SJSA1 (cell line): ENCODE measurements around the gene IL32. TPM values are rescaled to one million over a fixed set of nuclear protein-coding genes. Genes with fewer than 3 reads are reported as not detected.
A peak's percentile ranks its signal among the peaks of the same experiment; 100 is the strongest.

Experiments used
- DNase-seq, 2 experiments: peaks; one replicate each; pipeline ENCODE4 v3.0.0-alpha.2; 2015 to 2020; ENCODE audit warnings: low spot score in 2 of 2, low read depth in 1 of 2
- H3K27ac ChIP-seq: fragments of 250-450 bp; sonication (Bioruptor Pico); 2 replicates; pipeline ENCODE4 v1.5.1; 2020; ENCODE audit warnings: mild to moderate bottlenecking, moderate library complexity
- H3K27me3 ChIP-seq: fragments of 250-450 bp; sonication (Bioruptor Pico); replicated peaks from 2 replicates; pipeline ENCODE4 v1.5.1; 2020; ENCODE audit warnings: mild to moderate bottlenecking, moderate library complexity
- H3K36me3 ChIP-seq: fragments of 250-450 bp; sonication (Bioruptor Pico); 2 replicates; pipeline ENCODE4 v1.5.1; 2020; ENCODE audit warnings: mild to moderate bottlenecking
- H3K4me1 ChIP-seq: fragments of 250-450 bp; sonication (Bioruptor Pico); replicated peaks from 2 replicates; pipeline ENCODE4 v1.6.1; 2021; ENCODE audit warnings: mild to moderate bottlenecking
- H3K4me3 ChIP-seq: fragments of 250-450 bp; sonication (Bioruptor Pico); 2 replicates; pipeline ENCODE4 v1.5.1; 2020; ENCODE audit warnings: mild to moderate bottlenecking
- H3K9me3 ChIP-seq: fragments of 250-450 bp; sonication (Bioruptor Pico); replicated peaks from 2 replicates; pipeline ENCODE4 v1.5.1; 2020; ENCODE audit warnings: mild to moderate bottlenecking
- total RNA-seq: library from RNA; depleted of rRNA; stranded (reverse); fragments of >200 nt; shearing (Covaris generic); gene quantifications from 2 replicates; pipeline ENCODE4 v1.2.3, GENCODE V29; 2014

The IL32 gene
- total RNA-seq, 1 experiment from 2014 or later, result 99.8 TPM

- no peaks in the 10 kb centered on the region for H3K27me3 ChIP-seq
- DNase-seq, result no peak
Measured at GRCh38 chr16:3101018-3101840, 35.8 kb downstream of the IL32 start.

GRCh38 chr16:3101841-3102470, 36.5 kb downstream of the IL32 start:
- Histone ChIP-seq H3K9me3 (no peaks in the 10 kb centered on the region), H3K4me1 (peaks cover 8% of the 10 kb centered on the region), H3K27ac (no peak overlapping the region), H3K36me3 (no peaks in the 10 kb centered on the region), H3K4me3 (no peak overlapping the region), H3K27me3 (no peaks in the 10 kb centered on the region)
- no peak for DNase-seq

More at GRCh38 chr16:3101018-3101840, 35.8 kb downstream of the IL32 start:
- Histone ChIP-seq H3K4me3 (no peak overlapping the region), H3K4me1 (peaks cover 5% of the 10 kb centered on the region; the same call in 1 of the 2 replicates), H3K9me3 (no peaks in the 10 kb centered on the region), H3K27ac (no peak overlapping the region), H3K36me3 (no peaks in the 10 kb centered on the region)

- no peak overlapping the region for H3K27ac ChIP-seq
- H3K4me1 ChIP-seq, result peaks cover 7% of the 10 kb centered on the region
- H3K36me3 ChIP-seq, result no peaks in the 10 kb centered on the region
- peak overlapping the region; percentile 49 for H3K4me3 ChIP-seq
- peak; percentile 60 to 93 for DNase-seq
- H3K27me3 ChIP-seq, result no peaks in the 10 kb centered on the region
- H3K9me3 ChIP-seq, result no peaks in the 10 kb centered on the region
Measured at GRCh38 chr16:3106205-3106928, 40.9 kb downstream of the IL32 start.

DNA sequence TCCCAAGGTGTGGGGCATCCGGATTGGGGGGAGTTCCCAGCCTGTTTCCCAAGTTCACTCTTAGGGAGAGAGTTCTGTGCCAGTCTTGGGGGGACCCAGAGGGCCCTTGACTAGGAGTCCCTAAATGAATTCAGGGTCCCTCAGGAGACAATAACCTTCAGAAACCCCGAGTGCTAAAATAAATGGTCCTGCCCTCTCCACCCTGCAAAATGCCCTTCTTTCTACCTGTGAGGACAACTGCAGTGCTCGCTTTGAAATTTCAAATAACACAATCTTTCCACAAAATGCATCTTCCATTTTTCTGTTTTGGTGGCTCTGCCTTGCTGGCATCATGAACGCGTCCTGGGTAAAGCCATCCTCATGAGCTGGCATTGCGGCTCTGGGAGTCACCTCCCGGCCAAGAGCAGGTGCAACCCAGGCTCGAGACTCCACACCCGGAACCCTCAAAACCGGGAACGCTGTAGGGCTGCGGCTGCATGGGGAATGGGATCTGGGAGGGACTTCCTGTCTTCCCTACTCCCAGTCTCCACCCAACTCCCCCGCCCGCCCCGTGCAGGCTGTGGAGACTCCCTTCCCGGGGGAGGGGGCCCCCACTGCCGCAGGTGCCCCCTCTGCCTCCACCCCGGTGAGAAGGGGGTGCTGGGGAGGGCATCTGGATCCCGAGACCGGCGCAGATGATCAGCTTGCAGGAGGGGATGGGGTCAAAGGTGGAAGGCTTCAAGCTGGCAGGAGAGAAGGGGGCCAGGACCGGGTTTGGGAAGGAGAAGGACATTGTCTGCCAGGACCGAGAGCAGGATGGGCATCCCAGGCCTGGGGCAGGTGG, 46.8 kb downstream of the IL32 start, which contains the start of gene ZNF205:
Gene ZNF205, plus strand, starts transcription at position 529 of the 823 bp plus-strand sequence. CDS start 845 bp downstream, outside the sequence.
- DNase-seq, result peak; percentile 52 to 76
- Histone ChIP-seq H3K27me3 (no peaks in the 10 kb centered on the region), H3K4me1 (peaks cover 20% of the 10 kb centered on the region), H3K36me3 (peaks cover 20% of the 10 kb centered on the region), H3K27ac (no peak within 1 kb of the TSS), H3K4me3 (peak within 1 kb of the TSS; percentile 55), H3K9me3 (no peaks in the 10 kb centered on the region)

DNA sequence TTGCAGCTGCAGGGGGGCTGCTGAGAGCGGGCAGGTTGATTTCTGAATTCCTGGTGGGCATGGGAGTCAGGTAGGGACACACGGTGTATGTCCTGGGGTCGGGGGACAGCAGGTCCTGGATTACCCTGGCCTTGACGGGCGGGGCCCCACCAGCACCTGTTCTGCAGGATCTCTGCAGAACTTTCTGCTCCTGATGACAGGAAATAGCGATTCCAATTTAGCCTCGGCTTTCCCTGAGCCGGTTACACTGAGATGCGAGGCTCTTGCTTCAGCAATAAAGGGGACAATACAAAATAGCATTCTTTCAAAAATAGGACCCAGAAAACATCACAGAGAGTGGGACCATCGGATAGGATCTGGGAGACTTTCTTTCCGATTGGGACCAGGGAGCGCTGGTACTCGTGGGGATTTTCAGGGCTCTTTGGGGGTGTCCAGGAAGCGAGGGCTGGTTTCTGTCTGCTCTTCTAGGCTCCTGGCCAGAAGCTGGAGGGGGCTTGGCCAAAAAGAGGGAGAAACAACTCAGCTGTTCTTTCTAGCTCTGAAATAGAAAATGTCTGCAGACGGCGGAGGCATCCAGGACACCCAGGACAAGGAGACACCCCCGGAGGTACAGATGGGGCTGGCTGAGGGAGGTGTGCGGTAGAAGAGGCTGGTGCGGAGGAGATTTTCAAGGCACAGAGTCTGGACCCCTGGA, 47.6 kb downstream of the IL32 start:
- peaks cover 22% of the 10 kb centered on the region for H3K36me3 ChIP-seq
- DNase-seq, result no peak
- H3K27me3 ChIP-seq, result no peaks in the 10 kb centered on the region
- no peak overlapping the region for H3K27ac ChIP-seq
- peak overlapping the region; percentile 55 for H3K4me3 ChIP-seq
- H3K9me3 ChIP-seq, result no peaks in the 10 kb centered on the region
- H3K4me1 ChIP-seq, result peaks cover 19% of the 10 kb centered on the region

DNA sequence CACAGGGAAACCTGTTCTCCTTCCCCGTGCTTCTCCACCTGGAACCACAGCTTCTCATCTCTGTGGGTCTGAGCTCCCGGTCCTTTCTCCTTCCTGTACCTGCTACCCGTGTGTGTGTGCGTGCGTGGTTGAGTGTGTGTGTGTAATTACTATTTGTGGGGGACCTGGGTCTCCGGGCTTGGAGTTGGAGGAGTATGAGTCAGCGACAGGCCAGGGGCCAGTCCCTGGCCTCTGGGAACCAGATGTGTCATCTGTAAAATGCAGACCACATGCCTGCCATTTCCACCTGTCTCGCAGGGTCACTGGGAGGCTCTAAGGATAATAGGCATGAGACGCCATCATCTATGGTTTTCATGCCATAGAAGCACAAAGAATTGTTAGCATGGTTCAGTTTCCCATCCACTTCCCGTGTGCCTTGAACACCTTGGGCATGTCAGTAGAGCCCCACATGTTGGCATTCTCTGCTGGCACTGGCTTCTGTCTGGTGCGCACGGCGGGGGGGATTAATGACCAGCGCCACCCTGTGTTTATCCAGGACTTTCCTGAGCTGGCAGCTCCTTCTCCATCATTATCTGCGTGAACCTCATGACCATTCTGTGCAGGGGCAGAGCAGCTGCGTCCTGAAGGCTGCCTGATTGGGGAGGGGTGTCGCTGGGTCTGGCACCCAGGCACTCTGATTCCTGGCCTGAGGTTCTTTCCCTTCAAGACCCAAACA, 48.5 kb downstream of the IL32 start:
- Histone ChIP-seq H3K4me1 (peaks cover 19% of the 10 kb centered on the region), H3K9me3 (no peaks in the 10 kb centered on the region), H3K4me3 (peak overlapping the region; percentile 55; the same call in 1 of the 2 replicates), H3K27me3 (no peaks in the 10 kb centered on the region), H3K27ac (no peak overlapping the region), H3K36me3 (peaks cover 28% of the 10 kb centered on the region)
- no peak for DNase-seq

DNA sequence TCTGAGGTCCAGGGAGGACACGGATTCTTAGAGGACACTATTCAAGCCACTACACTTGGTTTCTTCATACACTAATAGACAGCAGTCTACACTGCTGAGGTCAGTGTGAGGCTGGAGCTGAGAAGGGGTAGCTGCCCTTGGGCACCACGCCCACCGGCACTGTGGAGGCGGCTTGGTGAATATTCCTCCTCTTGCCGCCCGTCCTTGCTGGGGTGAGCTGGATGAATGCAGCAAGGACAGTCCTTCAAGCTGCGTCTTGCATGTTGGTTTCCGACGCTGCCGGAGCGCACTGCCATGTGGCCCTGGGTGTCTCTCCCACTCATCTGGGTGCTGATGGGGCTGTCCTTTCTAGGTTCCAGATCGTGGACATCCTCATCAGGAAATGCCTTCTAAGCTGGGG, 49.6 kb downstream of the IL32 start:
- no peak for DNase-seq
- Histone ChIP-seq H3K4me1 (peaks cover 19% of the 10 kb centered on the region), H3K36me3 (peaks cover 38% of the 10 kb centered on the region), H3K27me3 (no peaks in the 10 kb centered on the region), H3K27ac (no peak overlapping the region), H3K4me3 (no peak overlapping the region), H3K9me3 (no peaks in the 10 kb centered on the region)

GRCh38 chr16:3115561-3115960, 50.1 kb downstream of the IL32 start:
- no peak overlapping the region for H3K4me3 ChIP-seq
- DNase-seq, result no peak
- no peak overlapping the region for H3K27ac ChIP-seq
- peaks cover 19% of the 10 kb centered on the region for H3K4me1 ChIP-seq
- H3K9me3 ChIP-seq, result no peaks in the 10 kb centered on the region
- peaks cover 42% of the 10 kb centered on the region for H3K36me3 ChIP-seq
- no peaks in the 10 kb centered on the region for H3K27me3 ChIP-seq

- no peak overlapping the region for H3K27ac ChIP-seq
- peak in 1 of 2 experiments; percentile 40 for DNase-seq
- peaks cover 46% of the 10 kb centered on the region for H3K36me3 ChIP-seq
- no peaks in the 10 kb centered on the region for H3K27me3 ChIP-seq
- H3K4me3 ChIP-seq, result no peak overlapping the region
- peaks cover 9% of the 10 kb centered on the region for H3K4me1 ChIP-seq
- H3K9me3 ChIP-seq, result no peaks in the 10 kb centered on the region
Measured at GRCh38 chr16:3118204-3118790, 52.9 kb downstream of the IL32 start.

DNA sequence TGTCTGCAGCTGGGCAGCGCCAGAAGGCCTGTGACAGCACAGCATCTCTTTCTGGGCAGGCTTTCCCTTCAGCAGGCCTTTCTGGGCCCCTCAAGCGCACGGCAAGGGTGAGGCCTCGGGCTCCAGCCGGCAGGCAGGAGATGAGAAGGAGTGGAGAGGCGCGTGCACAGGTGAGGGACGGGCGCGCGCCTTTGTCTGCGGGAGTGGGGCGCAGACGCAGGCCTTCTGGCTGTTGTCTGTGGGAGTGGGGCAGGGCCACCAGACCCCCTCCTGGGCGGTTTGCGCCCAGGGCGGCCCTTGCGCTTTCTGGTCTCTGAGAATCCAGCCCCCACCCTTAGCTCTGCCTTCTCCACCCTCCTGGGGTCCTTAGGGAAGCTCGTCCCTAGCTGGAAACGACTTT, 53.4 kb downstream of the IL32 start:
- Histone ChIP-seq H3K4me1 (peaks cover 7% of the 10 kb centered on the region; the same call in 1 of the 2 replicates), H3K4me3 (no peak overlapping the region), H3K27ac (no peak overlapping the region), H3K27me3 (no peaks in the 10 kb centered on the region), H3K9me3 (no peaks in the 10 kb centered on the region), H3K36me3 (peaks cover 46% of the 10 kb centered on the region)
- no peak for DNase-seq
